Hindlimb muscle (tissue), 1 donor: ENCODE measurements around the gene TSSC4. TPM values are rescaled to one million over a fixed set of nuclear protein-coding genes. Genes with fewer than 3 reads are reported as not detected.

Experiments
- DNase-seq: peaks from one replicate; pipeline ENCODE4 v3.0.0-alpha.2; 2013
- polyA plus RNA-seq: library from polyadenylated mRNA; unstranded; fragments of 120-200 nt; gene quantifications from one replicate; pipeline ENCODE4 v1.2.1, GENCODE V29; 2013; ENCODE audit not compliant: insufficient read length

Gene TSSC4
- polyA plus RNA-seq, 1 donor = 28.6 TPM

DNA sequence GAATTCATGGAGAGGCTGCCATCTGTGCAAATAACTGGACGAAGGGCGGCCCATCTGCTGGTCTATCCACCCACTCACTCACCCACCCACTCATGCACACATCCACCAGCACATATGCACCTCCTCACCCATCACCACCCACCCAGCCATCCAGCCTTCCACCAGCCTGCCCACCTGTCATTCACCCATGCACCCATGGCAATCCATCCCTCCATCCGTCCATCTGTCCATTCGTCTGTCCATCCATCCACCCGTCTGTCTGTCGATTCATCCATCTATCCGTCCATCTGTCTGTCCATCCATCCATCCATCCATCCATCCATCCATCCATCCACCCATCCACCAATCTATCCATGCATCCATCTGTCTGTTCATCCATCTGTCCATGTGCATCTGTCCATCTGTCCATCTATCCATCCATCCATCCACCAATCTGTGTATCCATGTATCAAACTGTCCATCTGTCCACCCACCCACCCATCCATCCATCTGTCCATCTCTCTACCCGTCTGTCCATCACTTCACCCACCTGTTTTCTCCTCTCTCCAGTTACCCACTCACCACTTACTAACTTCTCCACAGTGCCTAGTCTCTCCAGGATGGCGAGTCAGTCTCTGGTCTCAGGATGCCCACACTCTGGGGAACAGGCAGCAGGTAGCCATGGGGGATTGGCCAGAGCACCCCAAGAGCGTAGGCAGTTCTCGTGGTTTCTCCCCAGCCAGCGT is 34.9 kb downstream of the TSSC4 start:
- no peak for DNase-seq

DNA sequence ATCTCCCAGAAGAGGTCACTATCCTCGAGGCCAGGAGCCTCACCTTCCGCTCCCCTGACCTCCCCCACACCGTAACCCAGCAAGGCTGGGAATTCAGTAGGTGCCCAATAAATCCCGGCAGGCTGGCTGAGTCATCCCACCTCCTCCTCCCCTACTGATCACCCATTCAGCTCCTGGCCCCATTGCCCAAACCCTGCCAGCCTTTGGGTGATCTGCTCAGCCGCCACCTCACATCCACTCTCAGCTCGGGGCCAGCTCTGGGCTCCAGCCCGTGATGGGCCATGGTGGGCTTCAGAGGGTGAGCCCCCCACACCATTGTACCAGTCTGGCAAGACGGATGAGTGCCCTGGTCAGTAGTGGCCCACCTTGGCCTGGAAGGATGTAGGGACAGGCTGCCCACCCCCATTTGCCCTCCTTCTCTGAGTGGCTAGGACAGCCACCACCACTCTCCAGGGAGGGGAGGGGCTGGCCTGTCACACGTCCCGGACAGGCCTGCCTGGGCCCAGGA is 35.5 kb downstream of the TSSC4 start:
- DNase-seq = no peak

DNA sequence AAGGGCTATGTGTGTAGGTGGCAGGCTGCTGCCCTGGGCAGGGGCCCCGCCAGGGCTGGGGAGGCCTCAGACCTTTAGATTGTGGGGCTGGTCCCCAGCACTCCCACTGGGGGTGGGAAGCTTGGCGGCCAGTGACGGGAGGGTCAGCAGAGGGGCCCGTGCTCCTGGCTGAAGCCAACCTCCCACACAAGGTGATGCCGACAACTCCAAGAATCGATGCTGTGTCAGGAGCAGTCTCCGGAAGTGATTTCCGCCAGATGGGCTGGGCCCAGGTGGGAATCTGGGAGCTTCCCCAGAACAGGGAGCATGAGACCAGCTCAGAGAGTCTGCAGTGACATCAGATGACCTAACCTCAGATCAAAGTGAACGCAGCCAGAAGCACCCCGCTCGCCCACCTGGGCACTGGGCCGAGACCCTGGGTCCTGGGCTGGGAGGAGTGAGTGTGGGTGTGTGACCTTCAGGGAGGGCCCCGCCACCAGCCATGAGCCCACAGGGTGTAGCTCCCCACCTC is 36.0 kb downstream of the TSSC4 start:
- no peak for DNase-seq

DNA sequence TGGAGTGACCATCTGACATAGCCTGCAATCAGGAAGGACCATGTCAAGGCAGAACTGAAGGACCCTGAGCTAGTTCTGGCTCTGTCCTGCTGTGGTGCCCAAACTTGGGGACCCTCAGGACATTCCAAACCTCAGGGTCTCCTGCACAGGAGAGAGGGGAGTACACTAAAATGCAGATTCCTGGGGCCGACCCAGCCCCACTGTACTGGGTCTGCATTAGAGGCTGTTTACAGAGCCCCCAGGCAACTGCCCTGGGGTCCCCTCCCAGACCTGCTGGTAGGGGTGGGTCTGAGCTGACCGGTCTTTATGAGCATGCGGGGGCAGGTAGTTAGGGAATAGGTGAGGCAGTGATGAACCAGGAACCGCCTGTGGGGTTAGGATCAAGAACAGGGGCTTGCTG is 37.0 kb downstream of the TSSC4 start:
- DNase-seq = no peak

GRCh38 chr11:2439820-2440219 is 39.3 kb downstream of the TSSC4 start:
- DNase-seq = no peak

DNA sequence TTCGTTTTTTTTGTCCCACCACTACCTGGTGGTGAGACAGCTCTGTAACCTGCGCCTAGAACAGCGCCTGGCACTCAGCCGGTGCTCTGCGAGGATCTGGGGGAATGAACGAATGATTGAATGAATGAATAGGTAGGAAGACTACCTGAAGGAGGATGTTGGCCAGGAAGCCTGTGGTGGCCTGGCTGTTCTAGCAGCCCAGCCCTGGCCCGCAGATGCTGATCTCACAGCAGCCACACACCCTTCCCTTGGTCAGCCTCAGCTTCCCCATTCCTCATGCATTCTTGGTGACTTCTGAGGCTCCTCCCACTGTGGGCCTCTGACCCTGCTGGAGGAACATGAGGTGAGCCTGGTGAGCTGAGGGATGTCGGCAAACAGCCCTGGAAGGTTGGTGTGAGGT is 40.1 kb downstream of the TSSC4 start:
- no peak for DNase-seq

DNA sequence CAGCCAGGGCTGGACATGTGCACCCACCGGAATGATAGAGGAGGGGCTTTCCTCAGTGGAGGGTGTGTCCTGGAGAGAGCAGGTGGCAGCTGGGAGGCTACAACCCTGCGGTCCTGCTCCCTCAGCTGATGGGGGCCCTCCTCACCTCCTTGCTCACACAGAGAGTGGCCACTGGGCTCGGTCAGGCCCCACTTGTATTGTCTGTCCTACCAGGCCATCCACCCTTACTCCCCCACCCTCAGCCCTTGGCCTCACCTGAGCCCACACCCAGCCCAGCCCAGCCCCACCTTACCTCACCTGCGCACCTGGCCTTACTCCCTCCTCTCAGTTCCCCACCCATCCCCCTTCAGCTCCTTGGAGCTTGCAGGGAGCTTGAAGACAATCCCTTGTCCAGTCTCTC is 40.6 kb downstream of the TSSC4 start:
- no peak for DNase-seq

- no peak for DNase-seq
Observed at GRCh38 chr11:2442589-2442988, 42.0 kb downstream of the TSSC4 start.

DNA sequence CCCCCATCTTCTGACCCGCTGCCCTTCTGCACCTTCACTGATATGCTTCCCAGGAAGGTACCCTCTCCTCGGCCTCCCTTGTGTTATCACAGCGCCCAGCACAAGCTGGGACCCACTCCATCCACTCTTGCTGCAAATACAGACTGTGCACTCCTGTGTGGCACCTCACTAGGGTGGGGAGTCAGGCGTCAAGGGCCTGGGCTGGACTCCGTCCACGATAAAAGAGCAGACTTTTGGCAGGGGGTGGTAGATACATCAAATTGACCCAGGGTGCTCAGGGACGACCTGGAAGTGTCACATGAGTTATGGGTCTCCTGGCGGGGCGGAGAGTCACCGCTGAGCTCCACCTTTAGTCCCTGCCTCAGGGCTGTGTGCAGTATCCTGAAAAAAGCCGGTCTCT is 42.9 kb downstream of the TSSC4 start:
- DNase-seq = no peak

DNA sequence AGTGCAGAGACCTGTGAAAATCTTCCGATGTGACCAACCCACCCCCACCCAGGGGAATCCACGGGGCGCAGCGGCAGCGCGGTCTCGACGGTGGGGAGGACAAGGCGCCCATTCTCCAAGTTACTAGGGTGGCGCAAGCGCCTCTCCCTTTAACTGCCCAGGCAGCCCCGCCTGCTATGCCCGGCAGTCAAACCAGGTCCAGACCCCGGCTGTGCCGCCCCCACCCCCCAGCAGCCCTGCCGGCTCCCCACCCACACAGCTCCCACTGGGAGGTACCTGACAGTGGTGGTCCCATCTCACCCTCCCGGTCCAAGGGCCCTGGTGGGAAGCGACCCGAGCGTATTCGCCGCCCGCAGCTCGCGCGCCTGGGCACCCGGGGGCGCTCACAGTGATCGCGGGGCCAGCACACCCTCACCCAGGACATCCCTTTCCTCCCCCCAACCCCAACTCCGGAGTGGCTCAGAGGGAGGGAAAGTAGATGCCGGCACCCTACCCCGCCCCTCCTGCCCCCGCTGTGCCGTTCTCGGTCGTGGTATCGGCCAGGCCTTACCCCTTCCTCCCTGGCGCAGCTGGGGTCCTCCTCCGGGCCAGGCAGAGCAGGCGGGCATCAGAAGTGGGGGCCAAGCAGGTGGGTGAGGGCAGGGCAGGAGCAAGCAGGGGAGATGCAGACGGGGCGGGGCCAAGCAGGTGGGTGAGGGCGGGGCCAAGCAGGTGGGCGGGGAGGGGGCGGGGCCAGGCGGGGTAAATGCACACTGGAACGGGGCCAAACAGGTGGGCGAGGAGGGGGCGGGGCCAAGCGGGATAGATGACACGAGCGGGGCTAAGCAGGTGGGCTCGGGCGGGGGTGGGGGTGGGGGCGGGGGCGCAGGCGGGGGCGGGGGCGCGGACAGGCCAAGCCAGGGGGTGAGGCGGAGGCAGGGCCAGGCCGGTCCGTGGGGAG is 43.6 kb downstream of the TSSC4 start, which contains the start of gene TRPM5:
Gene TRPM5, minus strand, starts transcription at position 634 of the 940 bp plus-strand sequence. CDS start 21,478 bp downstream, outside the sequence.
- no peak for DNase-seq

DNA sequence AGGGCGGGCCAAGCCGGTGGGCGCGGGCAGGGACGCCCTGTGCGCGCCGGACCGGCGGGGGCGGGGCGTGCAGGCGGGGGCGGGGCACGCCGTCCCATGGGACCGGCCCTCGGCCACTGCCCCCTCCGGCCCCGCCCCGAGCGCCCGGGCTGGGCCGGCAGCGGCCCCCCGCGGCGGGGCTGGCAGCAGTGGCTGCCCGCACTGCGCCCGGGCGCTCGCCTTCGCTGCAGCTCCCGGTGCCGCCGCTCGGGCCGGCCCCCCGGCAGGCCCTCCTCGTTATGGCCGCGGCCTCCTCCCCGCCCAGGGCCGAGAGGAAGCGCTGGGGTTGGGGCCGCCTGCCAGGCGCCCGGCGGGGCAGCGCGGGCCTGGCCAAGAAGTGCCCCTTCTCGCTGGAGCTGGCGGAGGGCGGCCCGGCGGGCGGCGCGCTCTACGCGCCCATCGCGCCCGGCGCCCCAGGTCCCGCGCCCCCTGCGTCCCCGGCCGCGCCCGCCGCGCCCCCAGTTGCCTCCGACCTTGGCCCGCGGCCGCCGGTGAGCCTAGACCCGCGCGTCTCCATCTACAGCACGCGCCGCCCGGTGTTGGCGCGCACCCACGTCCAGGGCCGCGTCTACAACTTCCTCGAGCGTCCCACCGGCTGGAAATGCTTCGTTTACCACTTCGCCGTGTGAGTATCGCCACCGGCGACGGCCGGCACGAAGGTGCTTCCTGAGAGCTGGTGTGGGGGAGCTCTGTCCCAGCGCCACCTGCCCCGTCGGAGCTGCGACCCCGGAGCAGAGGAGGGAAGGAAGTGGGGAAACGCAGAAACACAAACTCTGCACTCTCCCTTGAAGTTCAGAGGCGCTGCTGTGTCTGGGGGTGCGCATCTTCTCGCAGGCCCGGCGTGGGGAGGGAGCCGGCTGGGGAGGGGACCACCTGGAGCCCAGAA is 44.5 kb downstream of the TSSC4 start, which contains the start of gene KCNQ1:
Gene KCNQ1, plus strand, starts transcription at position 188 of the 925 bp plus-strand sequence. Its CDS starts 91 bp downstream, at position 279.
- no peak for DNase-seq

- DNase-seq = no peak
Observed at GRCh38 chr11:2445746-2446551, 45.4 kb downstream of the TSSC4 start.

DNA sequence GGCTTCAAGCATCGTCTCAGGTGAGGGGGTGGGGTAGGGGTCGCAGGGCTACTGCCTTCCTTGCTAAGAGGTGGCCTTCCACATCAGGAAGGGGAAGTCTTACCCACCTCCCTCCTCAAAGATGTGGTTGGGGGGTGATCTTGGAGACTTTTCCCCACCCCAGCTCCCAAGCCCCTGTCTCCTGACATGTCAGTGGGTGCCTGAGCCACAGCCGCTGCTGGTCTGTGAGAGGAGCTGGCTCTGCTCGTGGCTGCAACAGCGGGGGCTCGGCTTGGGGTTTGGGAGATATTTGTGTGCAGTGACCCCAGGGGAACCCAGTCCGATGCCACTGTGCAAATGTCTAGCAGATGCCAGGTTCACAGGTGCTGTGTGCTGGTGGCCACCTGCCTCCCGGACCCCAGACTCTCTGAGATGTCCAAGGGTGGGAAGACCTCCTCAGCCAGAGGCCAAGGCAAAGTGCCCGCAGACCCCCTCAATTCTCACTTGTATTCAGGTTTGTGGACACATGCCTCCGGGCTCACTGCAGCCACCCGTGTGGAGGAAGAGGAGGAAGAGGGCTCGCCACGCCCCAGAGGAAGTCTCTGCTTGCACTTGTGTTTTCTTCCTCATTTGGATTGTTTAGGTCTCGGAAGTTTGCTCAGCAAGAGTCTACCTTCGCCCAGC is 46.2 kb downstream of the TSSC4 start:
- DNase-seq = no peak

DNA sequence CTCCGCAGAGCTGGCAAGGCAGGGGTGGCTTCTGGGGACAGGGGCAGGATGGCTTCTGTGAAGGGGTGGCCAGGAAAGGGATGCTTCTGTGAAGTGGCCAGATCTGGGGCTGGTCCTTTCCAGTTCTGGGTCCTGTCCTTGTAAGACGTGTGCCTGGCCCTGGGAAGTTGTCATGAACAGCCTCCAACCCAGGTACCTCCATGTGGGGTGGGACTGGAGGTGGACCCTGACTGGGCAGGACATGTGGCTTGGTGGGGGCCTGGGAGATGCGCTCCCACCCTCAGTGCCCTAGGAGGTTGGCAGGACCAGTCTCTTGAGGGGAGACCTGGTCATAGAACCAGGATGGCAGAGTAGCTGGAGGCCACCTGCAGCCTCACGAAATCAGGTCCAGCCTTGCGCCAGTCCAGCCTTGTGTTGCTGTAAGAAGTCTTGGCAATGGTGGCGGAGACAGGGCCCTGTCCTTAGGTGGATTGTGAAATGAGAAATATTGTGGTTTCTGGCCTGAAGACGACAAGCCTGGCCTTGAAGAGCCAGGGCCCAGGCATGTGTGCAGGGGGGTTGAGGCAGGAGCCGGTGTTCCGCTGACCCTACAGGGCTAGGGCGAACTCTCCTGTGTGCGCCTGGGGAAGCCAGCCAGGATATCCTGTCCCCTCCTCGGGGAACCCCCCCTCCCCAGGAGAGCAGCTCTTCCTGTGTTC is 46.9 kb downstream of the TSSC4 start:
- no peak for DNase-seq

GRCh38 chr11:2447951-2448650 is 47.6 kb downstream of the TSSC4 start:
- DNase-seq = no peak

DNA sequence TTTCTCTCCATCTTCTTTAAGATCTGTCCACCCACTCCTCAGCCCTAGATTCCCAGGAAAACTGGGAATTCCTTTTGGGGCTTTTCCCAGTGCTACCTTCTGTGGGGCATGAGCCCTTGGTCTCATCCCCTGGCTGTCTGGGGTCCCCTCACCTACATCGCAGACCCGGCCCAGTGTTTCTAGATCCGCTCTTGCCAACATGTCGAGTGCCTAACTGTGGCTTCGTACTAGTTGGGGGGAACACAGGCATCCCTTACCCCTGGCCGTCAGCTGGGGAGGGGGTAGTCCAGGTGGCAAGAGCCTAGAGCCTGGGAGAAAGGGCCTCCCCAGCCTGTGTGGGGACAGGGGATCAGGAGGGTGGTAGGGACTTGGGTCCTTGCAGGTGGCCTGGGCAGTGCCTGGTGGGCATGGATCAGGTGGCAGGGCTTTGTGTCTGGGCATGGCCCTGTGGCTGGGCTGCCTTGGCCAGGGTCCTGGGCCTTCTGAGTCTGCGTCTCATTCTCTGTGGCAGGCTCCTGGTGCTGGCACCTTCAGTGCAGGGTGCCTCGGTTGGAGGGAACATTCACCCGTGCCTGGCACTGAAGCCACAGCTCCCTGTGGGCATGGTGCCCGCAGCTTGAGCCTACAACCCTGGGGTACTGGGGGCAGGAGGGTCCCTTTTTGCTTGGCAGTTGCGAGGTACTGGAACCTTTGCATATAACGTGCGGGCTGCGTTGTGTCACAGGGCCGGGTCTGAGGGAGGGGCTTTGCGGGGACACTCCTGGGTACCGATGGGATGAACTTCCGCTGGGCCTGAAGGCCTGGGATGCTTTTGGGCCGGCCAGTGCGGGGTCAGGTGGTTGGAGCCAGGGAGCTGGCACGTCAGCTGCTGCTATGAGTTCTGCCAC is 48.4 kb downstream of the TSSC4 start:
- no peak for DNase-seq

DNA sequence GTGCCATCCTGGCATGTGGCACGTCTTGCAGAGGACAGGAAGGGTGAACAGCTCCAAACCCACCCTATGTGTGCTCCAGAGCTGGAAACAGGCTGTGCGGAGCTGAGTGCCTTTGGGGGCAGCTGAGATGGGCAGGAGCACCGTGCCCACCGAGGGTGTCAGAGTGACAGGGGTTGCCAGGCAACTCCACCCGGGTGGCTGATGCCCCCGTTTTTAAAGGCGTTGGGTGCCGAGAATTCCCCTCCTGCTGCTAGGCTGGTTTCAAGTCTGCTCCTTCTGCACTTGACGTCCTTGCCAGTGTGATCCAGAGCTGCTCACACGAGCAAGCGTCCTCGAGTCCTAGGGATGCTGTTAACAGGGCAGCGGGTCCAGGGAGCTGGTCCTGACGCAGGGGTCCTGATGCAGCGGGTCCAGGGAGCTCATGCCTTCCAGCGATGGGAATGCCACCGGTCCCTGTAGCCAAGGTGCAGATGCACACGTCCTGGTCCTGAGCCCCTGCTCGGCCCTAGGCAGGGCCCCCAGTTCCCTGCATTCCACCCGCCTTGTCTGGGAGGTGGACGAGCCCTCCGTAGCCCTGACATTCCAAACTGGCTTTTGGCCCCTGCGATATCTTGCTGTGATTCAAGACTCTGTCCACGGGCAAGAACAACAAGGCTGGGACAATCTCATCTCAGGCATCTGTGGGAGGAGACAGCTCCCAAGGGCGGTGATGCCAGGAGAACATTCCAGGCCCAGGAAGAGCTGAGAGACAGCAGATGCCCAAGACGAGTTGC is 49.2 kb downstream of the TSSC4 start:
- no peak for DNase-seq
